ENCODE results near the gene LIPC.

Gene LIPC

GRCh38 chr15:58522865-58523264 is 91.1 kb downstream of the LIPC start:
- H3K4me3 ChIP-seq (ENCODE audit: low read depth in 1 of 2, low read length in 1 of 2) = no peak overlapping the region
- no peaks in the 10 kb centered on the region for H3K9me3 ChIP-seq
- H3K36me3 ChIP-seq = no peaks in the 10 kb centered on the region
- TF ChIP-seq CTCF (IDR thresholded peaks at IDR 0.05) = no peak
- H3K27me3 ChIP-seq = no peaks in the 10 kb centered on the region
- H3K4me1 ChIP-seq (ENCODE audit: control insufficient read depth in 1 of 2, insufficient read depth in 1 of 2, low read depth in 1 of 2, low read length in 1 of 2) = peaks cover 92 to 99% of the 10 kb centered on the region in 2 experiments
- peak overlapping the region; percentile 91 for H3K27ac ChIP-seq

DNA sequence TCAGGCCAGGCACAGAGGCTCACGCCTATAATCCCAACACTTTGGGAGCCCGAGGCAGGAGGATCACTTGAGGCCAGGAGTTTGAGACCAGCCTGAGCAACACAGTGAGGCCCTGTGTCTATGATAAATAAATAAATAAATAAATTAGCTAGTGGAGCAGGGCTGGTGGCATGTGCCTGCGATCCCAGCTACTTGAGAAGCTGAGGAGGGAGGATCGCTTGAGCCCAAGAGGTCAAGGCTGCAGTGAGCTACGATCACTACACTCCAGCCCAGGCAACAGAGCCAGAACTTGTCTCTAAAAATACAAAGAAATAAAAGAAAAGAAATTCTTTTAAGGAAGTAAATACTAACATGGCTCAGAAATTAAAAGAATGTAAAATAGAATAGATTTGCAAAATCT is 91.8 kb downstream of the LIPC start:
- Histone ChIP-seq H3K27ac (peak overlapping the region; percentile 91), H3K4me1 (ENCODE audit: control insufficient read depth in 1 of 2, insufficient read depth in 1 of 2, low read depth in 1 of 2, low read length in 1 of 2) (peaks cover 84 to 92% of the 10 kb centered on the region in 2 experiments), H3K27me3 (no peaks in the 10 kb centered on the region), H3K9me3 (no peaks in the 10 kb centered on the region), H3K4me3 (ENCODE audit: low read depth in 1 of 2, low read length in 1 of 2) (no peak overlapping the region), H3K36me3 (no peaks in the 10 kb centered on the region)
- TF ChIP-seq CTCF (IDR thresholded peaks at IDR 0.05) = no peak

GRCh38 chr15:58524247-58524646 is 92.5 kb downstream of the LIPC start:
- Histone ChIP-seq H3K36me3 (no peaks in the 10 kb centered on the region), H3K27me3 (no peaks in the 10 kb centered on the region), H3K4me1 (ENCODE audit: control insufficient read depth in 1 of 2, insufficient read depth in 1 of 2, low read depth in 1 of 2, low read length in 1 of 2) (peaks cover 79 to 87% of the 10 kb centered on the region in 2 experiments), H3K27ac (peak overlapping the region; percentile 91), H3K4me3 (ENCODE audit: low read depth in 1 of 2, low read length in 1 of 2) (no peak overlapping the region), H3K9me3 (no peaks in the 10 kb centered on the region)
- TF ChIP-seq CTCF (IDR thresholded peaks at IDR 0.05) = no peak

GRCh38 chr15:58525991-58526421 is 94.2 kb downstream of the LIPC start:
- no peaks in the 10 kb centered on the region for H3K9me3 ChIP-seq
- H3K36me3 ChIP-seq = no peaks in the 10 kb centered on the region
- no peak overlapping the region for H3K4me3 ChIP-seq (ENCODE audit: low read depth in 1 of 2, low read length in 1 of 2)
- no peaks in the 10 kb centered on the region for H3K27me3 ChIP-seq
- peaks cover 68 to 70% of the 10 kb centered on the region in 2 experiments for H3K4me1 ChIP-seq (ENCODE audit: control insufficient read depth in 1 of 2, insufficient read depth in 1 of 2, low read depth in 1 of 2, low read length in 1 of 2)
- TF ChIP-seq CTCF (IDR thresholded peaks at IDR 0.05) = no peak
- H3K27ac ChIP-seq = peak overlapping the region; percentile 91

GRCh38 chr15:58526647-58527192 is 94.9 kb downstream of the LIPC start:
- Histone ChIP-seq H3K36me3 (no peaks in the 10 kb centered on the region), H3K9me3 (no peaks in the 10 kb centered on the region), H3K4me3 (ENCODE audit: low read depth in 1 of 2, low read length in 1 of 2) (no peak overlapping the region), H3K4me1 (ENCODE audit: control insufficient read depth in 1 of 2, insufficient read depth in 1 of 2, low read depth in 1 of 2, low read length in 1 of 2) (peaks cover 63 to 69% of the 10 kb centered on the region in 2 experiments), H3K27me3 (no peaks in the 10 kb centered on the region), H3K27ac (peak overlapping the region; percentile 91)
- no peak for TF ChIP-seq CTCF (IDR thresholded peaks at IDR 0.05)
